HG03095 (cell line): ENCODE data around the gene PGBD2.
"Not testable (repeated sequence)": the region's sequence is repeated elsewhere in the genome, so short reads cannot be mapped to it uniquely, and the experiment has no call there.

Experiments
- ATAC-seq: cut with Tn5 transposase; IDR thresholded peaks from one replicate; pipeline ENCODE4 v1.9.1; 2021; ENCODE audit warnings: moderate library complexity; ENCODE audit not compliant: unreplicated experiment

The PGBD2 gene

DNA sequence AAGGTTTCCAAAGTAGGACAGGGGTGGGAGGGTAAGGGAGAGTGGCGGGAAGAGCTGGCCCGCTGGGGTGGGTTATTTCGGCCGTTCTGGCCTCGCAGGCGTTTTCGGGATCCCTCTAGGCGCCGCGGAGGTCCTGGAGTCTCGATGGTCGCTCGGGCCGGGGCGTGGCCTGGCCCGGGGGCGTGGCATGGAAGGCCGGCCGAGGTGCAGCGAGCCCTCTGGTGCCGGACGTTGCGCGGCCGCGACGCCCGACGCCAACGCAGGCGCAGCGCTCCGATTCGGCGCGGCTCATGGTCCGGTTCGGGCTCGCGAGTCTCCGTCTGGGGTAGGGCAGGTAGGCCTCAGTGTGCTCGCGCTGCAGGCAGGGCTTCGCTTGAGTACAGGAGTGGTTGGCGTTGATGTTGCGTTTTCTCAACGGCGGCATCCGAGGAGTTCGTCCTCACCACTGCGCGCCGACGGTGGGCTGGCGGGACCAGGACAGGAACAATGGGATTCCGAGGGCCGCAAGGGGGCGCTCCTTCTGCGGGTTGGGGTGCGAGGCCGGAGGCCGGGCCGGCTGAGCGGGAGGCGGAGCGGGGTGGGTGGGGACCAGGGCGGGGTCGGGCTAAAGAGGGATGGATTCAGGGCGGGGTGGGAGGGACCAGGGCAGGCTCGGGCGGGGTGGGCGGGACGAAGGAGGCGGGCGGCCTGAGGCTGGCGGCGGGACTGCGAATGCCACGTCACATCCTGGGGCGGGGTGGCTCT, at the start of gene PGBD2:
Gene PGBD2, plus strand, starts transcription at position 227 of the 744 bp plus-strand sequence. CDS start 7,628 bp downstream, outside the sequence.
- ATAC-seq = peak; percentile 92

DNA sequence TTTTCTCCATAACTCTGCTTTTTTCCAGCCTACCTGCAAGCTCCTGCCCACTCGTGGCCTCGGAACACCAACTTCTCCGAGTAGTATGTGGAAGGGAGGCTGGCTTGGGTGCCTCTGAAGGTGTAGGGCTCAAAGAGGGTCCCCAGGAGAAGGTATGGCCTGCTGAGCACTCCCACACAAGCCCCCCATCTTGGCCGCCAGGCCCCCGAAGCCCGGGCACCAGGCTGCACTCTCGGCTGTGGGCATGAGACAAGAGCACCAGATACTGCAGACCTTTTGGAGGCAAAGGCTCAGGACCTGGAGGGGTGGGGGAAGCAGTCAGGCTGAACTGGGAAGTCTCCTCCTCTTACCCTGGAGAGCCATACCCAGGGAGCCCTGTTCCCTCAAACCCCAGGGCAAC, 48.8 kb upstream of the PGBD2 start:
- ATAC-seq = no peak

GRCh38 chr1:248857749-248858095, 48.3 kb upstream of the PGBD2 start:
- no peak for ATAC-seq

DNA sequence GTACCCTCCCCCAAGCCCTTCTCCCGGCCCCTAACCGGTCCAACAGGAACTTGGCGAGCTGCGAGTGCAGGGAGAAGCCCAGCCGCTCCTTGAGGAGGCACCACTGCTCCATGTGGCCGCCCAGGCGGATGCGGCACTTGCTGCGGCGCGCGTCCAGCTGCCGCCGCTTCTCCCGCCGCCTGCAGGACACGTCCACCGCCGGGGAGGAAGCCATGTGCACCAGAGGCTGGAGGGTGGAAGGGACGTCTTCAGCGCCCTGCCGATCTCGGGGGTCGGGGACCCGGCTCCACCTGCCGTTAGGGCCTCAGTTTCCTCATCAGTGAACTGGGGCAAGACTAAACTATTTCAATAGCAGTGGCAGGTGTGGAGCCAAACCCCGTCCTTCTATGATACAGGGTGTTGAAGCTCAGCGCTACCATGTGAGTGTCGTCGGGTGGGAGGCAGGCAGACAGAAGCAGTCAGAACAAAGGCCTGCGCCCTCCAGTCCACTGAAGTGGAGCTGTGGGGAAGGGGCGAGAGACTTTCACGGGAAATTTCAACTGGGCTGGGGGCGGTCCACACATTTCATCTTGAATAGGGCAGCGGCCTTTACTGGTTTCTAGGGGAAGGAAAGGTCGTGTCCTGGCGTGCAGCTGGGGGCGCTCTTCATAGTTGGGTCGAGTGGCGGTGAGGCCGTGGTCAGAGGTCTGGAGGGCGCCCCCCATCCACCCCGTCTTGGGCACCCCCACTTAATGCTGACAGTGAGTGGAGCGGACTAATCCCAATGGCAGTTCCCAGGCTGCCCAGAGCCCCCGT, 47.7 kb upstream of the PGBD2 start:
- ATAC-seq = peak; percentile 31

- peak; percentile 67 for ATAC-seq
Measured at GRCh38 chr1:248858891-248859889, 46.8 kb upstream of the PGBD2 start, which contains the start of gene ZNF692. TSS of gene ZNF692 (minus strand) at chr1:248859085. CDS start at chr1:248858309, 776 bp downstream.

DNA sequence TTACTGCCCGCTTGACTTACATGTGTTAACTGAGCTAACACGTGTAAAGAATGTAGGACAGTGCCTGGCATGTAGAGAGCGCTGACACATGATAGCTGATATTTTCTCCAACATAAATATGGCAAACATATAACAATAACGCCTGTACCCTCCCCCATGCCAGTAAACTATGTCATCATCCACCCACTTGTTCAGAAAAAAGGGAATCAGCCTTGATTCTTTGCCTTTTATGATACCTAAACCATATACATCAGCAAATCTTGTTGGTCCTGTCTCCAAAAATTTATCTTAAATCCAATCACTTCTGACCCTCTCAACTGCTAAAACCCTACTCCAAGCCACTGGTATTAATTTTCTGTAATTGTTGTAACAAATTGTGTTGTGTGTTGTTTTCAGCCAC, 46.0 kb upstream of the PGBD2 start:
- ATAC-seq = no peak

DNA sequence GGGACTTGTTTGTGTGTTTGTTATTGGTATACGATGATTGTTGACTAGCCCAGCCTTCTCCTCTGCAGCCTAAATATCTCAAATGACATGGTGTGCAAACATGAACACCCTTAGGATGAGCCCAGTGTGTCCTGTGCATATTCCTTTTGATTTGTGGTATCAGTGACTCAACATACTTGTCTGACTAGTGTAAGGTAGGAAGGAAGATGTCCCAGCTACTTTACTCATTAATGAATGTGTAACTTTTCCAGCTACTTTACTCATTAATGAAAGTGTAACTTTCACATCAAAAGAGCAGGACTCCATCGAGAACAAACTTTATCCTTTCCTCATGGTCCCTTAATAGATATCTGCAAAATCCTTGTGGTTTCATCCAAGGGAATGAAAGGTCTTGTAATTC, 44.4 kb upstream of the PGBD2 start:
- no peak for ATAC-seq

DNA sequence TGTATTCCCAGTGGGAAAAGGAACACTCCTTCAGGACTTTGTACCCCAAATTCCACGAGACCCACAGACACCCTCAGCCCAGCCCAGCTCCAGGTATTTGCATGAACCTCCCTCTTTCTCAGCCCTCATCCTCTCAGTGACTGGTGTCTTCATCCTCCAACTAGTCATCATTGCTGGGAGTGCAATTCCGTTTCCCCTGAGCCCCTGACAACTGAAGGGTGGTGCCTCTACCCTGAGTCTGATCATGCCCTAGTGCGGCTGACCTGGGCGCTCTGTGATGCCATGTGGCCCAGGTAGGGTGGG, 43.4 kb upstream of the PGBD2 start:
- ATAC-seq = peak; percentile 5

DNA sequence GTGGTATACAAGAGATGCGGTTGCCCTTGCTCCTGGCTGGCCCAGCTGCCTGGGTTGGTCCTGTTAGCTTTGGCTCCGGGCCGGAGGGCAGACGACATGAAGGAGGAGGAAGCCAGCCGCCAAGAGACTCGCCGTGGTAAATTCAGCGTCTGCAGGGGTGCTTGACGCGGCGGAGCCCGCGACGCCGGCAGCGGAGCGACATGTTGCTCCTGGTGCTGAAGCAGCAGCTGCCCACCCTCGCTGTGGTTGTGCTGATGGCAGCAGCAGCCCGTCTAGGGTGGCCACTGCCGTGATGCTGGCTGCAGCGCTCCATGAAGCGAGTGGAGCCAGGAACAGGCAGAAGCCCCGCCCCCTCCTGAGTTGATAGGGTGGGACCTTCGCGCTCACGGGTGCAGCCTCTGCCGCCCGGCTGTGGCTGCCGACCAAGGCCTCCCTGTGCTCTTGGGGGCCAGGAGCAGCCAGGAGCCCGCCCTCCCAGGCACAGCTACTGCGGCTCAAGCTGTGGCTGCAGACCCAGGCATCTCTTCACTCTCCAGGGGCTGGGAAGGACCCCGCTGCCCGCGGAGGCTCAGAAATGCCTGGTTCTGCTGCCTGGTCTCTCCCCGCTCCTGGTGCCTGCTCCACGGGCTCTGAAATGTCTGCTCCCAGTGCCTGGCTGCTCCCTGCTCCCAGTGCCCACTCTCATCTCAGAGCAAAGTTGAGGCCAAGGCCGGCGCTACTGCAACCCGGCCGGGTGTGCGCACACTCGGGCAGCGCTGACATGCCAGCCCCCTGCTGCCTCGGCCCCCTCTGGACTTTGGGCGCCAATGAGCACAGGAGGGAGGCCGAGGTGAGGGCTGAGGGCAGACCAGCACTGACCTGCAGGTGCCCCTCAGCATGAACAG, 42.8 kb upstream of the PGBD2 start:
- ATAC-seq = peak; percentile 57

DNA sequence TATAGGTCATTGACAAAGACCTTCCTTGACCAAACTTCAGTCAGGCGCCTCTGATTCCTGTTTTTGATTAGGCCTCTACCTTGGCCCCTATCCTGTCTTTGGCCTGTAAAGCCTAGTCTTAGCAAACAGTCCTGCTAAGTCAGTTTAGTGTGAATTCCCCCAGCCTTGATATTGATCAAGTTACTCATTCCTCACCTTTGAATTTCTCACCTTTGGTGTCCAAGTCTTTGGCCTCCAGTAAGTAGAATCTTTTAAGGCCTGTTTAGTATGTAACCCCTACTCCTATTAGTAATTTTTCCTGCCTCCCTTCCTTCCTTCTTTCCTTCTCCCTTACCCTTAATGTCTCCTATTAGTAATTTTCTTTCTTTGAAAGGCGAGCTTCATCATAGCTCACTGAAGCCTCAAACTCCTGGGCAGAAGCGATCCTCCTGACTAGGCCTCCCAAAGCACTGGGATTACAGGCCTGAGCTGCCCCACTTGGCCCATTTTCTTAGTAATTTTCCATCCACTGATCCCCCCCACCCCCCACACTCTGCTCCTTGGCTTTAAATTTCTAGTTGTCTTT, 34.1 kb upstream of the PGBD2 start:
- no peak for ATAC-seq

DNA sequence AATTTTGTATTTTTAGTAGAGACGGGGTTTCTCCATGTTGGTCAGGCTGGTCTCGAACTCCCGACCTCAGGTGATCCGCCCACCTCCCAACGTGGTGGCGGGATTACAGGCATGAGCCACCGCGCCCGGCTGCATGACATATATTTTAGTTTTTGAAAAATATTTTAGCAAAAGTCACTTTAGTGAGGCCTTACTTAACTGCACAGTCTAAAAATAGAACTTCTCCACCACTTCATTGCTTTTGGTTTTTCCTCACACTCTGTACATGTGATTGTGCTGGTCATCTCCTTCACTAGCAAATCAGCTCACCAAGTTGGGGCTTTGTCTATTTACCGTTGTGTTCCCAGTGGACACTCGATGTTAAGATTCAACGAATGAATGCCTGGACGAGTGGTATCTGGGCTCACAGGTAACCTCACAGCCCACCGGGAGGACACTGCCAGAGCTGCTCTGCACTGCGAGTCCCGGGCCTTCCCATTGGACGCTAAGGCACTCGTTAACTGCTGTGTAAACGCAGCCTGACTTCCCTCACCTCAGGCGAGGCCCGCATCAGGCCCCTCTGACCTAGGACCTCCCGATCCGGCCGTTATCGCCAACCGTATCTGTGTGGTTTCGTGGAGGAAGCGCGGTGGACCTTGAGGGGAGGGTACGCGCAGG, 33.2 kb upstream of the PGBD2 start:
- peak; percentile 40 for ATAC-seq

GRCh38 chr1:248873409-248873992, 32.5 kb upstream of the PGBD2 start:
- peak; percentile 83 for ATAC-seq

DNA sequence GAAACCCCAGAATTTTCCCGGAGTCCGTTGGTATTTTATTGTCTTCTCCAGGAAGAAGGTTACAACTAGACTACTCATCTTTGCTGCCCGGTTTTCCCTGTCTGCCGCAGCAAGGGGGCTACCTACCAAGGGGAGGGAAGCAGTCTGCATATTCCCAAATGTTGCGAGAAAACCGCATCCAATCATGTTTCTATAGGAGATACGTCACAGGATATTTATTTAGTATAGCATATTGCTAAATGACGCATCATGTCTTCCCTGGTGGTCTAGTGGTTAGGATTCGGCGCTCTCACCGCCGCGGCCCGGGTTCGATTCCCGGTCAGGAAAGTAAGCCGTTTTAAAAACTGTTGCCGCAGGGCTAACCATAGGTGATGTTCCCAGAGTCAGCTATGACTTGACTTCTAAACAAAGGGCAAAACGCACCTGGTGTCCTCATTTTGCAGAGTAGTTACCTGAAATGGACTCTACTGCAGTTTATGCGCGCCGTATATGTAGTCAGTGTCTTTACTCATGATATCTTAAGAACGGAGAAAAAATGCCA, 32.0 kb upstream of the PGBD2 start:
- peak; percentile 59 for ATAC-seq

- no peak for ATAC-seq
Measured at GRCh38 chr1:248881261-248881660, 24.8 kb upstream of the PGBD2 start.

DNA sequence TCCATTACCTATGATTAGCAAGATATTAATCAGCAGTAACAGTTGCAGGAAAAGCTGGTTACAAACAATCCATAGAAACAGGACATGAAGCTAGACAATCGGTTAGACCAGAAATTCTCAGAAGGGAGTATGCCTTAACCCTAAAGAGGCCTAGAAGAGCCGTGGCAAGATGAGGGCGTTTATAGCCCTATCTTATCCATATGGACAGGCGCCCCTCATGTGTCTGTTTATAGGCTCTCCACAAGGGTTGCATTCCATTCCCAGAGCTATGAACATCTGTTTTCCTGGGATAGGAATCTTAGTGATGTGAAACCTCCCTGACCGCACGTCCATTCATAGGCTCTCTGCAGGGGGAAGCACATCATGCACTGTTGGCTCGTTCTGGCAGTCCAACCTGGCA, 23.6 kb upstream of the PGBD2 start:
- not testable (repeated sequence) for ATAC-seq

GRCh38 chr1:248884632-248885295, 21.3 kb upstream of the PGBD2 start:
- ATAC-seq = no peak

DNA sequence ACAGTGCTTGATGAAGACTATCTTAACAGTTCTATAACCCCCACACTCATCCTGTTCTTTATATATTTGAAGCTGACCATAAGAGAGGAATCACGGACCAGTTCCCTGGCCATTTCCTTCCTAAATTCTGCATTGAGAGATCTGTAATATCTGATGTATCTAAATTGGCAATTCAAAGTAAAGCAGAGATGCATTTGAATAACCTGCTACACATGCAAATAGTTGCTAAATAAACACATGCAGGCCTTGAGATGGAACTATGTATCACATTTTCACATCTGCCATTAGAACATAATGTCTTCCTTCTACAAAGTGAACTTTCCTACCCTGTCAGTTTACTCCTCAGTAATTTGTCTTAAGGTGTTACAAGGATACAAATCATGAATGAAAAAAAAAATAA, 20.4 kb upstream of the PGBD2 start:
- no peak for ATAC-seq

GRCh38 chr1:248886237-248886895, 19.7 kb upstream of the PGBD2 start:
- no peak for ATAC-seq
